Fibroblast of lung (primary cell): ENCODE results near the gene CCDC51. TPM values are rescaled to one million over a fixed set of nuclear protein-coding genes. Genes with fewer than 3 reads are reported as not detected.

ENCODE experiments used
- DNase-seq, 2 donors: peaks; one replicate each; pipeline versions ENCODE4 v3.0.0 to v3.0.0-alpha.2; 2010; ENCODE audit warnings: low read depth in 2 of 2
- H2AFZ ChIP-seq: 2 replicates; pipeline ENCODE4 v1.5.1; 2012; ENCODE audit warnings: low read length, control low read depth, inconsistent platforms
- H3K27ac ChIP-seq: 2 replicates; pipeline ENCODE4 v1.5.1; 2011; ENCODE audit warnings: low read length, control low read depth; ENCODE audit not compliant: insufficient read depth
- H3K27me3 ChIP-seq: 2 replicates; pipeline ENCODE4 v1.5.1; 2011; ENCODE audit warnings: mild to moderate bottlenecking, low read length; ENCODE audit not compliant: control insufficient read depth, insufficient read depth
- H3K36me3 ChIP-seq: 2 replicates; pipeline ENCODE4 v1.5.1; 2011; ENCODE audit warnings: low read length; ENCODE audit not compliant: control insufficient read depth, insufficient read depth
- H3K4me1 ChIP-seq: 2 replicates; pipeline ENCODE4 v1.5.1; 2011; ENCODE audit warnings: low read length; ENCODE audit not compliant: control insufficient read depth, insufficient read depth; ENCODE audit errors: extremely low read depth
- H3K4me2 ChIP-seq: 2 replicates; pipeline ENCODE4 v1.5.1; 2011; ENCODE audit warnings: low read length, control low read depth; ENCODE audit not compliant: insufficient read depth; ENCODE audit errors: extremely low read depth
- H3K4me3 ChIP-seq, 4 experiments: fragments of 200-600 bp in 1 of 4; sonication (generic) in 1 of 4; replicated peaks in 1 of 4; 2 replicates each; pipeline ENCODE4 v1.5.1; 2011 to 2016; ENCODE audit warnings: low read length in 4 of 4, low read depth in 3 of 4, mild to moderate bottlenecking in 3 of 4, control low read depth in 2 of 4, inconsistent platforms in 1 of 4, mixed read lengths in 1 of 4; ENCODE audit not compliant: insufficient read depth in 1 of 4; ENCODE audit errors: control extremely low read depth in 1 of 4
- H3K79me2 ChIP-seq: 2 replicates; pipeline ENCODE4 v1.5.1; 2012; ENCODE audit warnings: mild to moderate bottlenecking, low read length, inconsistent platforms; ENCODE audit not compliant: control insufficient read depth, insufficient read depth
- H3K9ac ChIP-seq: 2 replicates; pipeline ENCODE4 v1.5.1; 2011; ENCODE audit warnings: mild to moderate bottlenecking, low read length, control low read depth; ENCODE audit not compliant: insufficient read depth
- H3K9me3 ChIP-seq: 2 replicates; pipeline ENCODE4 v1.5.1; 2012; ENCODE audit warnings: low read depth, low read length; ENCODE audit not compliant: control insufficient read depth, insufficient read depth
- H4K20me1 ChIP-seq: 2 replicates; pipeline ENCODE4 v1.5.1; 2011; ENCODE audit warnings: low read length; ENCODE audit not compliant: control insufficient read depth, insufficient read depth; ENCODE audit errors: extremely low read depth
- CTCF ChIP-seq, 2 donors: IDR thresholded peaks in 1 of 2; conservative IDR thresholded peaks in 1 of 2; 1 replicate in 1 of 2; 2 replicates in 1 of 2; pipeline ENCODE4 v1.5.1; 2011 to 2012; ENCODE audit warnings: low read length in 2 of 2, control low read depth in 1 of 2, inconsistent platforms in 1 of 2, low read depth in 1 of 2, mild to moderate bottlenecking in 1 of 2
- EZH2 ChIP-seq: IDR thresholded peaks from 2 replicates; pipeline ENCODE4 v1.5.1; 2012; ENCODE audit warnings: low read length, control low read depth, mild to moderate bottlenecking; ENCODE audit errors: missing control alignments
- polyA plus RNA-seq, 2 donors: library from polyadenylated mRNA; depleted of rRNA in 1 of 2; stranded (reverse) in 1 of 2; unstranded in 1 of 2; fragments of >200 nt; gene quantifications; 2 replicates each; pipeline ENCODE4 v1.2.1, GENCODE V29; 2011 to 2012; ENCODE audit warnings: missing spikeins in 1 of 2
- total RNA-seq: library from RNA; depleted of rRNA; stranded (reverse); fragments of >200 nt; gene quantifications from 2 replicates; pipeline ENCODE4 v1.2.1, GENCODE V29; 2014

CCDC51 gene
- total and polyA plus RNA-seq, 2 donors (not counting 1 experiment from before 2014, with no cell fraction given), result 11.9 to 27.2 TPM

- no peak overlapping the region for H3K9ac ChIP-seq
- H3K36me3 ChIP-seq, result peaks cover 11% of the 10 kb centered on the region
- H3K27me3 ChIP-seq, result no peaks in the 10 kb centered on the region
- H3K9me3 ChIP-seq, result no peaks in the 10 kb centered on the region
- no peaks in the 10 kb centered on the region for H4K20me1 ChIP-seq
- H2AFZ ChIP-seq, result no peak overlapping the region
- TF ChIP-seq EZH2 (no peak), CTCF (conservative IDR thresholded peaks at IDR 0.05 in 1 of 2, IDR thresholded peaks at IDR 0.05 in 1 of 2; ENCODE audit: low read depth in 1 of 2, low read length in 2 of 2) (no peak)
- H3K27ac ChIP-seq, result no peak overlapping the region
- H3K79me2 ChIP-seq, result no peaks in the 10 kb centered on the region
- DNase-seq, result no peak
- H3K4me2 ChIP-seq, result no peak overlapping the region
- H3K4me3 ChIP-seq, result no peak overlapping the region
- peaks cover 1% of the 10 kb centered on the region for H3K4me1 ChIP-seq
Observed at GRCh38 chr3:48459773-48460516, 20.0 kb upstream of the CCDC51 start.

- H3K9me3 ChIP-seq, result no peaks in the 10 kb centered on the region
- no peaks in the 10 kb centered on the region for H3K79me2 ChIP-seq
- H4K20me1 ChIP-seq, result no peaks in the 10 kb centered on the region
- H2AFZ ChIP-seq, result no peak overlapping the region
- H3K9ac ChIP-seq, result no peak overlapping the region
- H3K27ac ChIP-seq, result no peak overlapping the region
- H3K4me2 ChIP-seq, result no peak overlapping the region
- no peaks in the 10 kb centered on the region for H3K27me3 ChIP-seq
- TF ChIP-seq EZH2 (no peak), CTCF (conservative IDR thresholded peaks at IDR 0.05 in 1 of 2, IDR thresholded peaks at IDR 0.05 in 1 of 2; ENCODE audit: low read depth in 1 of 2, low read length in 2 of 2) (no peak)
- no peaks in the 10 kb centered on the region for H3K4me1 ChIP-seq
- H3K36me3 ChIP-seq, result peaks cover 9% of the 10 kb centered on the region
- H3K4me3 ChIP-seq, result no peak overlapping the region
- no peak for DNase-seq
Observed at GRCh38 chr3:48459331-48459730, 19.4 kb upstream of the CCDC51 start.

GRCh38 chr3:48456456-48456855, 16.5 kb upstream of the CCDC51 start:
- Histone ChIP-seq H3K36me3 (peaks cover 13% of the 10 kb centered on the region), H4K20me1 (no peaks in the 10 kb centered on the region), H3K79me2 (no peaks in the 10 kb centered on the region), H3K4me3 (no peak overlapping the region), H3K4me1 (no peaks in the 10 kb centered on the region), H3K9me3 (no peaks in the 10 kb centered on the region), H3K27ac (no peak overlapping the region), H3K27me3 (no peaks in the 10 kb centered on the region), H3K4me2 (no peak overlapping the region), H3K9ac (no peak overlapping the region), H2AFZ (no peak overlapping the region)
- no peak for DNase-seq
- TF ChIP-seq EZH2 (no peak), CTCF (conservative IDR thresholded peaks at IDR 0.05 in 1 of 2, IDR thresholded peaks at IDR 0.05 in 1 of 2; ENCODE audit: low read depth in 1 of 2, low read length in 2 of 2) (no peak)
